Measurements from ENCODE around the gene SLC5A3. TPM values are rescaled to one million over a fixed set of nuclear protein-coding genes. Genes with fewer than 3 reads are reported as not detected.

SLC5A3 gene
- 2.7 and 5.7 TPM in 2 replicates for total RNA-seq

GRCh38 chr21:34073032-34073748 lies at the start of gene SLC5A3, which contains the start of gene MRPS6:
SLC5A3 (plus strand) TSS chr21:34073578; CDS start chr21:34095199, 21,621 bp downstream.
MRPS6 (plus strand) TSS chr21:34073578; CDS start chr21:34073701, 123 bp downstream.

Other genes starting within 250 kb of the SLC5A3 start
- gene ATP5PO, start 157.8 kb upstream of the SLC5A3 start, total RNA-seq: 216 and 218 TPM in 2 replicates
- 5.2 and 18.2 TPM in 2 replicates for gene MRPS6, start within 50 bp of the SLC5A3 start, total RNA-seq